Measurements from ENCODE around the gene PUS10. TPM values are rescaled to one million over a fixed set of nuclear protein-coding genes. Genes with fewer than 3 reads are reported as not detected.
A peak's percentile ranks its signal among the peaks of the same experiment; 100 is the strongest.

Gene PUS10
- polyA plus RNA-seq, 1 donor (not counting 4 experiments of a cell fraction or from before 2014, with no cell fraction given), result 4.8 TPM

GRCh38 chr2:60957224-60957623 is 60.8 kb downstream of the PUS10 start:
- no peaks in the 10 kb centered on the region for H4K20me1 ChIP-seq (ENCODE audit: control insufficient read depth, extremely low read depth, insufficient read depth, low read length)
- peak overlapping the region; percentile 34 for H3K9ac ChIP-seq (ENCODE audit: control insufficient read depth, extremely low read depth, insufficient read depth, low read length)
- no peaks in the 10 kb centered on the region for H3K79me2 ChIP-seq (ENCODE audit: control insufficient read depth, insufficient read depth, low read length)
- peak overlapping the region; percentile 99 for H3K27ac ChIP-seq (ENCODE audit: control insufficient read depth, insufficient read depth, low read length)
- DNase-seq (ENCODE audit: low read depth, low spot score), result no peak
- no peaks in the 10 kb centered on the region for H3K9me3 ChIP-seq (ENCODE audit: control insufficient read depth, low read depth, low read length)
- FAIRE-seq, result no peak
- dilution Hi-C loops (cut with MboI; ENCODE audit: extremely low pct_ligation_motif_present, low sequenced_read_pairs), result no loop called here
- no peak overlapping the region for H2AFZ ChIP-seq (ENCODE audit: control insufficient read depth, low read length)
- H3K27me3 ChIP-seq (ENCODE audit: control insufficient read depth, extremely low read depth, insufficient read depth, low read length), result no peaks in the 10 kb centered on the region
- H3K4me2 ChIP-seq (ENCODE audit: control insufficient read depth, extremely low read depth, insufficient read depth, low read depth, low read length), result peak overlapping the region; percentile 3
- H3K36me3 ChIP-seq (ENCODE audit: control insufficient read depth in 2 of 2, extremely low read depth in 1 of 2, insufficient read depth in 2 of 2, low read length in 2 of 2), result no peaks in the 10 kb centered on the region
- no peaks in the 10 kb centered on the region for H3K9me1 ChIP-seq (ENCODE audit: control insufficient read depth, extremely low read depth, insufficient read depth, low read length)
- H3K4me1 ChIP-seq (ENCODE audit: control insufficient read depth, extremely low read depth, insufficient read depth, low read length), result peaks cover 50% of the 10 kb centered on the region
- TF ChIP-seq EZH2 (IDR thresholded peaks at IDR 0.05; ENCODE audit: low read length) (no peak), CTCF (optimal IDR thresholded peaks at IDR 0.05 in 1 of 3, IDR thresholded peaks at IDR 0.05 in 1 of 3, conservative IDR thresholded peaks at IDR 0.05 in 1 of 3; ENCODE audit: extremely low read depth in 1 of 3, insufficient read depth in 2 of 3, low read length in 3 of 3) (no peak)
- H3K4me3 ChIP-seq (ENCODE audit: control insufficient read depth in 2 of 3, extremely low read depth in 1 of 3, insufficient read depth in 2 of 3, low read depth in 1 of 3, low read length in 3 of 3), result no peak overlapping the region

GRCh38 chr2:60954139-60954538 is 63.9 kb downstream of the PUS10 start:
- no peaks in the 10 kb centered on the region for H3K36me3 ChIP-seq (ENCODE audit: control insufficient read depth in 2 of 2, extremely low read depth in 1 of 2, insufficient read depth in 2 of 2, low read length in 2 of 2)
- DNase-seq (ENCODE audit: low read depth, low spot score), result no peak
- no peaks in the 10 kb centered on the region for H3K9me1 ChIP-seq (ENCODE audit: control insufficient read depth, extremely low read depth, insufficient read depth, low read length)
- H3K4me3 ChIP-seq (ENCODE audit: control insufficient read depth in 2 of 3, extremely low read depth in 1 of 3, insufficient read depth in 2 of 3, low read depth in 1 of 3, low read length in 3 of 3), result no peak overlapping the region
- no peaks in the 10 kb centered on the region for H4K20me1 ChIP-seq (ENCODE audit: control insufficient read depth, extremely low read depth, insufficient read depth, low read length)
- H3K4me2 ChIP-seq (ENCODE audit: control insufficient read depth, extremely low read depth, insufficient read depth, low read depth, low read length), result no peak overlapping the region
- TF ChIP-seq EZH2 (IDR thresholded peaks at IDR 0.05; ENCODE audit: low read length) (no peak), CTCF (optimal IDR thresholded peaks at IDR 0.05 in 1 of 3, IDR thresholded peaks at IDR 0.05 in 1 of 3, conservative IDR thresholded peaks at IDR 0.05 in 1 of 3; ENCODE audit: extremely low read depth in 1 of 3, insufficient read depth in 2 of 3, low read length in 3 of 3) (no peak)
- no peaks in the 10 kb centered on the region for H3K9me3 ChIP-seq (ENCODE audit: control insufficient read depth, low read depth, low read length)
- no peaks in the 10 kb centered on the region for H3K79me2 ChIP-seq (ENCODE audit: control insufficient read depth, insufficient read depth, low read length)
- dilution Hi-C loops (cut with MboI; ENCODE audit: extremely low pct_ligation_motif_present, low sequenced_read_pairs), result no loop called here
- FAIRE-seq, result no peak
- H2AFZ ChIP-seq (ENCODE audit: control insufficient read depth, low read length), result no peak overlapping the region
- H3K27me3 ChIP-seq (ENCODE audit: control insufficient read depth, extremely low read depth, insufficient read depth, low read length), result no peaks in the 10 kb centered on the region
- peaks cover 31% of the 10 kb centered on the region for H3K4me1 ChIP-seq (ENCODE audit: control insufficient read depth, extremely low read depth, insufficient read depth, low read length)
- no peak overlapping the region for H3K27ac ChIP-seq (ENCODE audit: control insufficient read depth, insufficient read depth, low read length)
- no peak overlapping the region for H3K9ac ChIP-seq (ENCODE audit: control insufficient read depth, extremely low read depth, insufficient read depth, low read length)

Data from keratinocyte (primary cell).